ENCODE measurements around the gene VPS51. TPM values are rescaled to one million over a fixed set of nuclear protein-coding genes. Genes with fewer than 3 reads are reported as not detected.

Gene VPS51
- total and polyA plus RNA-seq, 9 of the 15 experiments (the other 6 are each of a cell fraction or from before 2014, with no cell fraction given), result 1.8 to 143 (median 46.8) TPM

DNA sequence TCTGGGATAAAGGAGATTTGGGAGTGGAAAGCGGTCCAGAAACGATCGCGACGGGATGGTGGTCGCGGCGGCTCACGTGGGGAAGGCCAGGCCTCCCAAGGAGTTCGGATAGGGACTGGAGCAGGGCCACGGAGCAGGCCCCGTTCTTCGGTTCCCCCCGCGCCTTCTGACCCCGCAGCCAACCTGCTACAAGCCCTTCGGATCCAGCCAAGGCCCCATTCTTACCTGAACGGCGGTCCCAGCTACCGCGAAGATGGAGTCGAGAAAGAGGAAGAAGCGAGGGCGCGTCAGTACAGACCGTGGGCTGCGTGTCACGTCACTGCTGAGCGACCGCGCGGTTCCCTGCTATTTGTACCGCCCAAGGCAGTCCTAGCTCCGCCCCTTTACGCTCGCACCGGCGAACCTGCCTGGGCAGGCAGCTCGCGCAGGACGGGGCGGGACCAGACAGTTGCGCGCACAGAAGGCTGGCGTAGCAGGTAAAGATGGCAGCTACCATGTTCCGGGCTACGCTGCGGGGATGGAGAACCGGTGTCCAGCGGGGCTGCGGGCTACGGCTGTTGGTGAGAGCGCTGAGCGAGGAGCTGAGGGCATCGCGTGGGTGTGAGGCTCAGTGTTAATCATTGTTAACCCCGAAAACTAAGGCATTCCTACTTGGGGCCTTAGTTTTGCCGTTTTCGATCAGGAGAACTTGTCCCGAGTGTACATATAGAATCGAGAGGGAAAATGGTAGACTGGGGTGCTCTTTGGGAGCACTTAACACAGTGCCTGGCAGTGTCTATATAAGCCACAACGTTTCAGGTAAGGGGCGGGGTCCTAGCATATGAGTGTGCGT lies 26.1 kb downstream of the VPS51 start, which contains the start of the genes FAU and MRPL49 (continued):
- TF ChIP-seq, protein P1, sequence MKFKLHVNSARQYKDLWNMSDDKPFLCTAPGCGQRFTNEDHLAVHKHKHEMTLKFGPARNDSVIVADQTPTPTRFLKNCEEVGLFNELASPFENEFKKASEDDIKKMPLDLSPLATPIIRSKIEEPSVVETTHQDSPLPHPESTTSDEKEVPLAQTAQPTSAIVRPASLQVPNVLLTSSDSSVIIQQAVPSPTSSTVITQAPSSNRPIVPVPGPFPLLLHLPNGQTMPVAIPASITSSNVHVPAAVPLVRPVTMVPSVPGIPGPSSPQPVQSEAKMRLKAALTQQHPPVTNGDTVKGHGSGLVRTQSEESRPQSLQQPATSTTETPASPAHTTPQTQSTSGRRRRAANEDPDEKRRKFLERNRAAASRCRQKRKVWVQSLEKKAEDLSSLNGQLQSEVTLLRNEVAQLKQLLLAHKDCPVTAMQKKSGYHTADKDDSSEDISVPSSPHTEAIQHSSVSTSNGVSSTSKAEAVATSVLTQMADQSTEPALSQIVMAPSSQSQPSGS (CRISPR knock-in tag; IDR thresholded peaks at IDR 0.05), result no peak
- TF ChIP-seq, protein P2, sequence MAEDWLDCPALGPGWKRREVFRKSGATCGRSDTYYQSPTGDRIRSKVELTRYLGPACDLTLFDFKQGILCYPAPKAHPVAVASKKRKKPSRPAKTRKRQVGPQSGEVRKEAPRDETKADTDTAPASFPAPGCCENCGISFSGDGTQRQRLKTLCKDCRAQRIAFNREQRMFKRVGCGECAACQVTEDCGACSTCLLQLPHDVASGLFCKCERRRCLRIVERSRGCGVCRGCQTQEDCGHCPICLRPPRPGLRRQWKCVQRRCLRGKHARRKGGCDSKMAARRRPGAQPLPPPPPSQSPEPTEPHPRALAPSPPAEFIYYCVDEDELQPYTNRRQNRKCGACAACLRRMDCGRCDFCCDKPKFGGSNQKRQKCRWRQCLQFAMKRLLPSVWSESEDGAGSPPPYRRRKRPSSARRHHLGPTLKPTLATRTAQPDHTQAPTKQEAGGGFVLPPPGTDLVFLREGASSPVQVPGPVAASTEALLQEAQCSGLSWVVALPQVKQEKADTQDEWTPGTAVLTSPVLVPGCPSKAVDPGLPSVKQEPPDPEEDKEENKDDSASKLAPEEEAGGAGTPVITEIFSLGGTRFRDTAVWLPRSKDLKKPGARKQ (CRISPR knock-in tag; IDR thresholded peaks at IDR 0.05), result no peak
- TF ChIP-seq, protein P3, sequence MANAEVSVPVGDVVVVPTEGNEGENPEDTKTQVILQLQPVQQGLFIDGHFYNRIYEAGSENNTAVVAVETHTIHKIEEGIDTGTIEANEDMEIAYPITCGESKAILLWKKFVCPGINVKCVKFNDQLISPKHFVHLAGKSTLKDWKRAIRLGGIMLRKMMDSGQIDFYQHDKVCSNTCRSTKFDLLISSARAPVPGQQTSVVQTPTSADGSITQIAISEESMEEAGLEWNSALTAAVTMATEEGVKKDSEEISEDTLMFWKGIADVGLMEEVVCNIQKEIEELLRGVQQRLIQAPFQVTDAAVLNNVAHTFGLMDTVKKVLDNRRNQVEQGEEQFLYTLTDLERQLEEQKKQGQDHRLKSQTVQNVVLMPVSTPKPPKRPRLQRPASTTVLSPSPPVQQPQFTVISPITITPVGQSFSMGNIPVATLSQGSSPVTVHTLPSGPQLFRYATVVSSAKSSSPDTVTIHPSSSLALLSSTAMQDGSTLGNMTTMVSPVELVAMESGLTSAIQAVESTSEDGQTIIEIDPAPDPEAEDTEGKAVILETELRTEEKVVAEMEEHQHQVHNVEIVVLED (CRISPR knock-in tag; IDR thresholded peaks at IDR 0.05), result peak; percentile 93
- no peak for TF ChIP-seq ZNF41 (CRISPR knock-in tag; conservative IDR thresholded peaks at IDR 0.05)
- no peak for TF ChIP-seq PRPF4 (IDR thresholded peaks at IDR 0.05; ENCODE audit: insufficient read depth, low read depth, low read length, poor library complexity, severe bottlenecking)
- no peak for TF ChIP-seq NFE2L1 (tag; IDR thresholded peaks at IDR 0.05; ENCODE audit: borderline replicate concordance, low read depth)
- TF ChIP-seq, protein P4, sequence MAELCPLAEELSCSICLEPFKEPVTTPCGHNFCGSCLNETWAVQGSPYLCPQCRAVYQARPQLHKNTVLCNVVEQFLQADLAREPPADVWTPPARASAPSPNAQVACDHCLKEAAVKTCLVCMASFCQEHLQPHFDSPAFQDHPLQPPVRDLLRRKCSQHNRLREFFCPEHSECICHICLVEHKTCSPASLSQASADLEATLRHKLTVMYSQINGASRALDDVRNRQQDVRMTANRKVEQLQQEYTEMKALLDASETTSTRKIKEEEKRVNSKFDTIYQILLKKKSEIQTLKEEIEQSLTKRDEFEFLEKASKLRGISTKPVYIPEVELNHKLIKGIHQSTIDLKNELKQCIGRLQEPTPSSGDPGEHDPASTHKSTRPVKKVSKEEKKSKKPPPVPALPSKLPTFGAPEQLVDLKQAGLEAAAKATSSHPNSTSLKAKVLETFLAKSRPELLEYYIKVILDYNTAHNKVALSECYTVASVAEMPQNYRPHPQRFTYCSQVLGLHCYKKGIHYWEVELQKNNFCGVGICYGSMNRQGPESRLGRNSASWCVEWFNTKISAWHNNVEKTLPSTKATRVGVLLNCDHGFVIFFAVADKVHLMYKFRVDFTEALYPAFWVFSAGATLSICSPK (IDR thresholded peaks at IDR 0.05; ENCODE audit: borderline replicate concordance), result no peak; the same call in 1 of the 2 replicates
- TF ChIP-seq, protein P5, sequence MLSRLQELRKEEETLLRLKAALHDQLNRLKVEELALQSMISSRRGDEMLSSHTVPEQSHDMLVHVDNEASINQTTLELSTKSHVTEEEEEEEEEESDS (CRISPR knock-in tag; IDR thresholded peaks at IDR 0.05), result no peak
- TF ChIP-seq, protein P6, sequence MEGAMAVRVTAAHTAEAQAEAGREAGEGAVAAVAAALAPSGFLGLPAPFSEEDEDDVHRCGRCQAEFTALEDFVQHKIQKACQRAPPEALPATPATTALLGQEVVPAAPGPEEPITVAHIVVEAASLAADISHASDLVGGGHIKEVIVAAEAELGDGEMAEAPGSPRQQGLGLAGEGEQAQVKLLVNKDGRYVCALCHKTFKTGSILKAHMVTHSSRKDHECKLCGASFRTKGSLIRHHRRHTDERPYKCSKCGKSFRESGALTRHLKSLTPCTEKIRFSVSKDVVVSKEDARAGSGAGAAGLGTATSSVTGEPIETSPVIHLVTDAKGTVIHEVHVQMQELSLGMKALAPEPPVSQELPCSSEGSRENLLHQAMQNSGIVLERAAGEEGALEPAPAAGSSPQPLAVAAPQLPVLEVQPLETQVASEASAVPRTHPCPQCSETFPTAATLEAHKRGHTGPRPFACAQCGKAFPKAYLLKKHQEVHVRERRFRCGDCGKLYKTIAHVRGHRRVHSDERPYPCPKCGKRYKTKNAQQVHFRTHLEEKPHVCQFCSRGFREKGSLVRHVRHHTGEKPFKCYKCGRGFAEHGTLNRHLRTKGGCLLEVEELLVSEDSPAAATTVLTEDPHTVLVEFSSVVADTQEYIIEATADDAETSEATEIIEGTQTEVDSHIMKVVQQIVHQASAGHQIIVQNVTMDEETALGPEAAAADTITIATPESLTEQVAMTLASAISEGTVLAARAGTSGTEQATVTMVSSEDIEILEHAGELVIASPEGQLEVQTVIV (CRISPR knock-in tag; IDR thresholded peaks at IDR 0.05; ENCODE audit: borderline replicate concordance), result no peak
- no peak for TF ChIP-seq SMARCA5 (IDR thresholded peaks at IDR 0.05)
- no peak for TF ChIP-seq SIRT6 (IDR thresholded peaks at IDR 0.05; ENCODE audit: low read depth, low read length)
- no peak for TF ChIP-seq ESRRB (CRISPR knock-in tag; IDR thresholded peaks at IDR 0.05; ENCODE audit: borderline replicate concordance)
- TF ChIP-seq SETDB1 (IDR thresholded peaks at IDR 0.05; ENCODE audit: low read length), result no peak
- no peak for TF ChIP-seq ETV1 (tag; conservative IDR thresholded peaks at IDR 0.05; ENCODE audit: low read depth)

All from K562 (cell line).